Measurements from ENCODE around the gene TMBIM4.

DNA sequence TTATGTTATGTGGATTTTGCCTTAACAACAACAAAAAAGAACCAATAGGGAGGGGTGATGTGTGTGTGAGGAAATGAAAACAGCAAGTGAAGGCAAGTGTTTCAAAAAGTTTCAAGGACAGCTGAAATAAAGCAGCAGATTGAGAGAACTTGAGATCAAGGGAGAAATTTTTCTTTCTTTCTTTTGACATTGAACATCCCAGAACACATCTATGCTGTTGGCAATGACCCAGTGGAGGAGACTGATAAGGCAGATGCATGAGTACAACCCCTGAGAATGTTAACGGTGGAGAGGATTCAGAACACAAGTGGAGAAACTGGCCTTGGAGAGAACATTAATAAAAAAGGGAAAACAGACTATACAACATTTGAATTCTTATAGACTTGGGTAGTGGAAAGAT lies 42.1 kb downstream of the TMBIM4 start:
- TF ChIP-seq, protein P1, sequence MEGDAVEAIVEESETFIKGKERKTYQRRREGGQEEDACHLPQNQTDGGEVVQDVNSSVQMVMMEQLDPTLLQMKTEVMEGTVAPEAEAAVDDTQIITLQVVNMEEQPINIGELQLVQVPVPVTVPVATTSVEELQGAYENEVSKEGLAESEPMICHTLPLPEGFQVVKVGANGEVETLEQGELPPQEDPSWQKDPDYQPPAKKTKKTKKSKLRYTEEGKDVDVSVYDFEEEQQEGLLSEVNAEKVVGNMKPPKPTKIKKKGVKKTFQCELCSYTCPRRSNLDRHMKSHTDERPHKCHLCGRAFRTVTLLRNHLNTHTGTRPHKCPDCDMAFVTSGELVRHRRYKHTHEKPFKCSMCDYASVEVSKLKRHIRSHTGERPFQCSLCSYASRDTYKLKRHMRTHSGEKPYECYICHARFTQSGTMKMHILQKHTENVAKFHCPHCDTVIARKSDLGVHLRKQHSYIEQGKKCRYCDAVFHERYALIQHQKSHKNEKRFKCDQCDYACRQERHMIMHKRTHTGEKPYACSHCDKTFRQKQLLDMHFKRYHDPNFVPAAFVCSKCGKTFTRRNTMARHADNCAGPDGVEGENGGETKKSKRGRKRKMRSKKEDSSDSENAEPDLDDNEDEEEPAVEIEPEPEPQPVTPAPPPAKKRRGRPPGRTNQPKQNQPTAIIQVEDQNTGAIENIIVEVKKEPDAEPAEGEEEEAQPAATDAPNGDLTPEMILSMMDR (IDR thresholded peaks at IDR 0.05; ENCODE audit: insufficient read depth, low read length, poor library complexity, severe bottlenecking), result no peak
- TF ChIP-seq EZH2phosphoT487 (conservative IDR thresholded peaks at IDR 0.05; ENCODE audit: low read length), result no peak
